DMS 273 (cell line): ENCODE measurements around the gene RPN2.

Experiments used
- DNase-seq: peaks from one replicate; lab custom pipeline; 2025; ENCODE audit not compliant: unreplicated experiment; lab: John Stamatoyannopoulos, UW

The RPN2 gene

DNA sequence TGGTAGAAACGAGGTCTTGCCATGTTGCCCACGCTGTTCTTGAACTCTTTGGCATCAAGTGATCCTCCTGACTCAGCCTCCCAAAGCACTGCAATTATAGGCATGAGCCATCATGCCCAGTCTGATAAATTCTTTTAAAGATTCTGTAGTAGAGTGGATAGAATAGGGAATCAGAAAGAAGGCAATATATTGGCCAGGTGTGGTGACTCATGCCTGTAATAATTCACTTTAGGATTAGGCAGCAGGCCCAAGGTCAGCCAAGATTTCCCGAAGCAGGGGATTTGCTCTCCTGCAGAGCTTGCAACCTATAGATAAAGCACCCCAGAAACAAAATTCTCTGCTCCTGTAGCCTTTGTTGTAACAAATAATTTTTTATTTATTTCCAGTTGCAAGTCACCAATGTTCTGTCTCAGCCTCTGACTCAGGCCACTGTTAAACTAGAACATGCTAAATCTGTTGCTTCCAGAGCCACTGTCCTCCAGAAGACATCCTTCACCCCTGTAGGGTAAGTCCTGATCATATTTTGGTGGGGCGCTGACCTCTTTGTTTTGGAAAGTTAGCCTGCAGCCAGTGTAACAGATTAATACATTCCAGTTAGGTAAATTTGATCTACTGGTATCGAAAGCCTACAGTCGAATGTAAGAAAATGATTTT is 30.7 kb downstream of the RPN2 start:
- no peak for DNase-seq

DNA sequence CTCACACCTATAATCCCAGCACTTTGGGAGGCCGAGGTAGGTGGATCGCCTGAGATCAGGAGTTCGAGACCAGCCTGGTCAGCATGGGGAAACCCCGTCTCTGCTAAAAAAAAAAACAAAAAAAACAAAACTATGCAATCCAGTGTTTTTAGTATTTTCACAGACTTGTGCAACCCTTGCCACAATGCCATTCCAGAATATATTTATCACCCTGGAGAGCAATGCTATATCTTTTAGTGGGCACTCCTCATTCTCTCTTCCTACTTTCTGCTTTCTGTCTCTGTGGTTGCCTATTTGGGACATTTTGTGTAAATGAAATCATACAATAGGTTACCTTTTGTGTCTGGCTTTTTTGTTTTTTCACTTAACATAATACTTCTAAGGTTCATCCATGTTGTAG is 39.3 kb downstream of the RPN2 start:
- DNase-seq: no peak

DNA sequence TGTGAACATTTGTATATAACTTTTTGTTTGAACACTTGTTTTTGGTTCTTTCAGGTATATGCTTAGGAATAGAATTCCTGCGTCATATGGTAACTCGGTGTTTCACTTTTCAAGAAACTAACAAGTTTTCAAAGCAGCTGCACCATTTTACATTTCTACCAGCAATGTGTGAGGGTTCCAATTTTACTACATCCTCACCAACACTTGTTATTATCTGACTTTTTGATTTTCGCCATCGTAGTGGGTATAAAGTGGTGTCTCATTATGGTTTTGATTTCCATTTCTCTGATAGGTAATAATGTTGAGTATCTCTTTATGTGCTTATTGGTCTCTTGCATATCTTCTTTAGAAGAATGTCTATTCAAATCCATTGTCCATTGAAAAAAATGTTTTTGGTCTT is 39.8 kb downstream of the RPN2 start:
- no peak for DNase-seq

DNA sequence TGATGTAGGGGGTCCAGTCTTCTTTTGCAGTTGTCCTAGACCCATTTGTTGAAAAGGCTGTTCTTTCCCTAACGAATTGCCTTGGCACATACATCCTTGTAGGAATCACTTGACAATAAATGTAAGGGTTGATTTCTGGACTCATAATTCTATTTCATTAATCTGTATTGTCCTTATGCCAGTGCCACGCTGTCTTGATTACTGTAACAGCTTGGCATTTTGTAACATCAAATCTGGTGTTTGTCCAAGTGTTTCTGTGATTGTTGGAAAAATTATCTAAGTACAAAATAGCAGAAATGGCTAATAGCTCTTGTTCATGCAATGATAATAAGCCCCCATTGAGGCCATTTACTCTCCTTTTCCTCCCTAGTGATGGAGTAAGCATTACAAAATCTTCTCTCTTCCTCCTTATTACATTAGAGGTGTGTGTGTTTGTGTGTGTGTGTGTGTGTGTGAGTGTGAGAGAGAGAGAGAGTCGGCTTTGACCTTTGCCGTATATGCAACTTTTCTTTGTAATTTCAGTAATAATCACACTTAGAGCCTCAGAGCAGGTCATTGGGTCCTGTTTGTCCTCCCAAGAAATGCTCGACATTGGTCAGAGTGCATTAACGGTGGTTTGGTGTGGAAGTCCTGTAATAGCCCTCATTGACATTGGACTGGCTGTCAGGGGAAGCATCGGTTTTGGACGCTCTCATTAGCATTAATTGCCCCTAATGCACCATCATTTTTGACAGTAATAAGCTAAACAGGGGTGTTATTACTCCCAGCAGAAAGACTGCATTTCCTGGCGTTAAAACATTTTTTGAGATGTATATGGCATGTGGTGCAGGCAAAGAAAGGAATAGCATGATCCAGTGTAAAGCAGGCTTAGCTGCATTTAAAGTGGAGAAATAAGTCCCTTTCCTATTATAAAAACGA is 40.9 kb downstream of the RPN2 start:
- no peak for DNase-seq

DNA sequence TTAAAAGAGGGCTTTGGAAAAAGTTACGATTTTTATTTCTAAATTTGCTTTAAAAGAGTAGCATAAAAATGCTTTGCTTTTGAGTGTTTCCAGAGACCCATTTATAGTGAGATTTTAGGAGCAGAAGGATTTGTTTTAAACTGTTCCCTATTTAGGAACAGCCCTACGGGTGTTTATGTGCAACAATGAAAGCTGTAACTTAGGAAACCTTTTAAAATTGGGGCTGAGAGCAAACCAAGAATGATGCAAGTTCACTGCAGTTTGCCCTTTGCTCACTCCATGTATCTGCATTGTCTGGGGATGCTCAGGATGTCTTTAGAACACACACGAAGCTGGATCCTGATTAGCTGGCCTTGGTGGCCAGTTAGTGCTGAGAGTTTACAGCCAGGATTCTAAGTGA is 41.6 kb downstream of the RPN2 start:
- DNase-seq: no peak

DNA sequence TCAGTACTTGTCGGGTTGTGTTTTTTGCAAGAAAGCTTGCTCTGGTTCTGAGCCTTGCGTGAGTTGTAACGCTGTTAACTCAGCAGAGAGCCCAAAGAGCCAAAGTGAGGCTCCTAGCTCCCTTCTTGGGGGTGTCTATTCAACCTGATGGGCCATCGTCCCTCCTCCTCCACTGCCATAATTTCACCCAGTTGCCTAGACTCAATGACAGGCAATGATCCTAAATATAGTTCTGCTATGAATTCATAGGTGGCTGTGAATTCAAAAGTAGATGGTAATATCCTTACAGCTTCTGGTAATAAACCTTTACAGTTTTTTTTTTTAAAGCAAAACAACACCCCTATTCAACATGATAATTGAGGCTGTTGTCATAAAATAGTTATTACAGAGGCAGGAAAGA is 43.0 kb downstream of the RPN2 start:
- DNase-seq: no peak

DNA sequence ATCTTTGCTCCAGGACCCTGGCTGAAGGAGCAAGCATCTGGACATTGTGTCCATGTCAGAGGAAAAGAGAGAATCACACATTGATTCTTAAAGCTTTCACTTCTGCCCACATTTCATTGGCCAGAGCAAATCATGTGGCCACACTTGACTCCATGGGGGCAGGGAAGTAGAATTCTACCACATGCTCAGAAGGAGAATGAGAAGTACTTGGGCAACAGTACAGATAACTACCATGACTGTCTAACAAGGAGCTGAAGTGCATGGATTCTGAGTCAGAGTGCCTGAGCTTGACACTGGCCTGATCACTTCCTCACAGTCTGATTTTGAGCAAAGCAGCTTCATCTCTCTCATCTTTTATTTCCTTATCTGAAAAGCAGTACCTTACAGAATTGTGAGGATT is 43.9 kb downstream of the RPN2 start:
- DNase-seq: no peak

DNA sequence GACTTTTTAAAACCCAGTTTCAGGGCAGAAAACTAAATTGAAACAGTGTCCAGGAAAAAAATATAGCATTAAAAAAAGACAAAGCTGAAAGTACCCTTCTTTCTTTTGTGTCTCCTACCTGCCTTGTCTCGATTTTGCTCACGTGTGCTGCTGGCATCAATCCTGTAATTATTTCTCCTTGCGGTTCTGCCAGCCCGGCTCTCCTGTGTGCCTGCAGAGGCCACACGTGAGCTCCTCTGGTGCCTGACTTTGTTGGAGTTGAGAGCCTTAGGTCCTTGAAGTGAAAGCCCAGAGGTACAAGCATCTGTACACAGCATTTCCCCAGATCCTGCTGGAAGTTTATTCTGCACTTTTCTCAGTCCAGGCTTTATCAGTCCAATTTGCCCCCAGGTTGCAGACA is 46.0 kb downstream of the RPN2 start:
- no peak for DNase-seq

DNA sequence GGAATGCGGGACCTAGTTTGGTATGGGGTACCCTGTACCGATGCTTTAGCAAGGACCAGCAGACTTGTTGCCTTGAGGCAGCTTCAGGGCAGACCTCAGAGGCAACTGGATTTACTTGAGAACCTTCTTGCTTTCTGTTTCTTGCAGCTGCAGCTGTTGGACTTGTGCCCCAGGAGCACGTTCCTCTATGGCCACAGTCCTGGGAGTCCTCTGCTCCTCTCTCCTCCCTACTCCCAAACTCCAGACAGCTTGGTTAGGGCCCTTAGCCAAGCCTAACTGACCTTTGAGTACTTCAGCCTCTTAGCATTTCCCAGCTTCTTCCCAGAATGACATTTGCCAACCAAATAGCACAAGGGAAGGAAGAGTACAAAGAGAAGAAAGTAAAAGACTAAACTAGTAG is 47.8 kb downstream of the RPN2 start:
- DNase-seq: no peak

DNA sequence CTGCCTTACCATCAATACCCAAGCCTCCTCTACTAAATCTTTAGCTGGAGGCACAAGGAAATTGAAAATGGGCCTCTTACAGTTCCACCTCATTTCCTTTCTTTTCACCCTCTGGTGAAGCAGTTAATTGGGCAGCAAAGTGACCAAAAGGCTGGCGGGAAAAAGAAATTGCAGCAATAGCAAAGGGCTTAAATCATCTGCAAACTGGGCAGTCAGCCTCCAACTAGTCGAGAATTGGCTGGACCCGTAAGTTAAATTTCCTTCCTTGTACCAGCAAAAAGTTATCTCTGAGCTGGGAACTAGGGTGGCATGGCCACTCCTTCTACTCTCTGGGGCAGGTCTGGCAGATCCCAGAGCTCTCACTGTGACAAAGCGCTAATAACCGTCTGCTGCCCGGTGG is 49.0 kb downstream of the RPN2 start:
- DNase-seq: no peak

DNA sequence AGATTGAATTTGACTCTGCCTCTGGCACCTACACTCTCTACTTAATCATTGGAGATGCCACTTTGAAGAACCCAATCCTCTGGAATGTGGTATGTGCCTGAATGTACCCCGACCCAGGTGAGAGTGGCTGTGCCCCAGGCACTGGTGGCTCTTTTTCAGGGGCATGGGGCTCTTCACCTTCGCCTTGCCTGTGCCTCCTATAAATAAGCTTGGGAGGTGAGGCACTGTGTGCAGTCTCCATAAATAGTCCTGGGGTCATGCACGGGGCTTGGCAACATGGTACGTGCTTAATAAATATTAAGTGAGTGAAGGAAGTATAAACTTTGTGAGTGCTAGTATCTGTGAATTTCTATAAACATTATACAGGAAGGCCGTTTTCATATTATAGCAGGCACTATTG is 49.5 kb downstream of the RPN2 start:
- no peak for DNase-seq

DNA sequence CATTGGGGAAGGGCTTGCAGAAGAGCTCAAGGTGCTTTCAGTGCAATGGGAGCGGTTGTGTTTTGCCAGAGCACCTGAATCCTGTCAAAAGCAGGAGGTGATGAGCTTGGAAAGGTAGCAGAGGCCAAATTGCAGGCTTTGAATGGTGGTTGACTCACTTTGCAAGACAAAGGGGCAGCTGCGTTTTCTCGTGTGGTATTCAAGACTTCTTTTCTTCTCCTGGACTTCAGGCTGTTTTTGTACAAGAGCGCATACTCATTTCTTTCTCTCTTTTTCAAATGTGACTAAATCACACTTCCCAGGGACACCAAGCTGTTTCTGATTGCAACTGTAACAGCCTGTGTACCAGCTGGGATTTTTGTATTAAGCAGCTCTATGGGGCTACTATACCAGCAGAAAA is 50.2 kb downstream of the RPN2 start:
- no peak for DNase-seq

DNA sequence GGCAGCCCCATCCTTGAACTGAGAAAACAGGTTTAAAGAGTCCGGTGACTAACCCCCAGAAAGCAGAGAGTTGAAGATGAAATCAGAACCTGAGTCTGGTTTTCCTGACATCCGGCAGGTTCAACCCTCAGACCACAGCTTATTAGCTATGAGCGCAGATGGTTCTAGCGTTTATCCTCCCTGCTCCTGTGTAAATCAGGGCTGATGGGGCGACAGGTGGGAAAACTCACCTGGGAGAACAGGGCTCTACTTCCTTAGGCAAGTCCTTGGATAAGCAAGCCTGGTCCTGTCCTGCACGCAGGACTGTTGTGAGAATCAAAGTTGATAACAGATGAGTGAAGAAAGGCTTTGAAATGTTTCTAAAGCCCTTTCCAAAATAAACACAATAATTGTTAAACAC is 51.1 kb downstream of the RPN2 start:
- no peak for DNase-seq

DNA sequence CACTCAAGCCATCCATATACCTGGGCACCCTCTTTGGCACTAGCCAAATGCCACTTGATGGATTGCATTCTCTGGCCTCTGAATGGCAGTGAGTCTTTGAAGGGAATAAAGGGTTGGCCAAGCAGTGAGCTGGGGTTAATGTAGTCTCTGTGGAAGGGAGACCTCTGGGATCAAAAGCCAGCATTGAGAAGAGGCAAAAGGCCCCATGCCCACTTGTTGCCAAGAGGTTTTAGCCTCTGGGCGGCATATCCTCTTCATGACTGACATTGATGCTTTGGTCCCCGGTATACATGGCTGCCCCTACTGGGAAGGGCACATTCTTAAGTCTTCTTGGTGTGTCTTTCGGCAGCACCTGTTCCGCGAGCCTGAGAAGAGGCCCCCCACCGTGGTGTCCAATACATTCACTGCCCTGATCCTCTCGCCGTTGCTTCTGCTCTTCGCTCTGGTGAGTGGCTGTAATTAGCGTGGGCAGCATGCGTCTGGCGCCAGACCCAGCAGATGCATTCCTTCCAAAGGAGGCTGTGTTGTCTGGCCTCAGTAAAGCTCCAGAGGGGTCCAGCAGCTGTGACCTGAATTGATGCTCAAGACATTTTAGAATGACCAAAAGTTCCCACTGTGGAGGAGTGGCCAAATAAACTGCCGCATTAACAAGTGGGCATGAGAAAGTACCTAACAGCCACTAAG is 53.0 kb downstream of the RPN2 start:
- no peak for DNase-seq

DNA sequence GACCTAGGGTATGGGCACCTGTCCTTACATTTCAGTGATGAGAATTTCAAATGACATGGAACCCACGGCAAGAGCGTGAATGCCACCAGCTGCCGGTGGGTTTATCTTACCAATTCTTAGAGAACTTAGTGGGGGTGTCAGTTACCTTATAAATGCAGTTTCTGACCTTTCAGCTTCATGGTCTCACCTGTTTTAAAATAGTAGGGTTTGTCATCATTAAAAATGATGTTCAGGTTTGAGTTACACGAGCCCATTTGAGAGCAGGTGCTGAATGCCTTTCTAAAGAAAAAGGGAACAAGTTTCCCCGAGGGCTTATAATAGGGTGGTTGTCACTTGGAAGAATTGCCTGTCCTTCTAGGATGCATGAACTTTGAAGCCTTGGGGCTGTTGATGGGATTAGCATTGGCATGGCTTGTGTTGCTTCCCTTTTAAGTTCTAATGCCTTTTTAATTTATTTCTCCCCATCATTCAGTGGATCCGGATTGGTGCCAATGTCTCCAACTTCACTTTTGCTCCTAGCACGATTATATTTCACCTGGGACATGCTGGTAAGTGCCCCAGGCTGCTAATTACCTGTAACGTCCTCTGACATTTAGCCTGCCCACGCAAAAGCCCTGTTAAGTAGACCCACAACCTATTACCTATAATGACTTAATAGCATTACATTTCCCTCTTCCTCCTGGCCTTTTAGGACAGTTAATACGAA is 54.6 kb downstream of the RPN2 start:
- DNase-seq: no peak

DNA sequence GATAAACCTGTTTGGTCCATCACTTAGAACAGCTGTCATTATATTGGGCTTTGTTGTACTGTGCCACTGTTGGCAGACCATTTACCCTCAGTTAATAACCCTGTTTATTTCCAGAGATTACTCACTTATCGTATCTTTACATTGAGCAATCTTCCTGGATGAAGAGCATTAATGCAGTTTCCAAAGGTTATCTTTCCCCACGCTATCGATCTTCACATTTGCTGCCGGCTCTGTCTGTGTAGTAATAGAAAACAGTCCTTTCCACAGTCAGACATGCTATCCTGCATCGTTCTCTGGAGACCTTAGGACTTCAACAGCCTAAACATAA is 55.1 kb downstream of the RPN2 start:
- no peak for DNase-seq

DNA sequence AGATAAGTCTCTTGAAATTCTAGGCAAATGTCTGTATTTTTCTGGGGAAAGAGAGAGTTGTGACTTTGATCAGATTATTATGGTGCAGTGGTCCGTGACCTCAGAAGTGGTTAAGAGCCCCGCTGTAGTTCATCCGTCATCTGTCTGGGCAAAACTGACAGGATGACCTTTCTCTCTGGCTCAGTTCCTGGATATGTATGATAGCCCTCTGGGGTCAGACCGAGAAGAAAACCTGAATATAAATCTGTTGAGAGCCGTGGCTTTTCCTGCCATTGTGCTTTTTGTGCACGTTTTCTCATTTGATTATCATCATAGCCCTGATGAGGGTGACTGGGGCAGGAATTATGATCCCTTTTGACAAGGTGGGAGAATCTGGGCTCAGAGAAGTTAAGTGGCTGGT is 55.9 kb downstream of the RPN2 start:
- DNase-seq: no peak

DNA sequence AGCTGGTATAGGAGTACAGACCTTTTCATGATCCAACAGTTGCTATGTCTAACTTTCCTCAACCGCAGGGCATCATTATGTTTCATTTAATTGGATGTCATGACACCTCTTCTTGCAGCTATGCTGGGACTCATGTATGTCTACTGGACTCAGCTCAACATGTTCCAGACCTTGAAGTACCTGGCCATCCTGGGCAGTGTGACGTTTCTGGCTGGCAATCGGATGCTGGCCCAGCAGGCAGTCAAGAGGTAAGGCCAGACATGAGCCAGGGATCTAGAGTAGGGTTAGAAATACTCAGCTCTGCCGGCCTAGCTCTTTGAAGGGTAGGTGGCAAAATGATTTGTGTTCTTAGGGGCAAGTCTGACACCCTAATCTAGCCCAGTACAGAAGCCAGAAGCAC is 57.3 kb downstream of the RPN2 start:
- DNase-seq: no peak

DNA sequence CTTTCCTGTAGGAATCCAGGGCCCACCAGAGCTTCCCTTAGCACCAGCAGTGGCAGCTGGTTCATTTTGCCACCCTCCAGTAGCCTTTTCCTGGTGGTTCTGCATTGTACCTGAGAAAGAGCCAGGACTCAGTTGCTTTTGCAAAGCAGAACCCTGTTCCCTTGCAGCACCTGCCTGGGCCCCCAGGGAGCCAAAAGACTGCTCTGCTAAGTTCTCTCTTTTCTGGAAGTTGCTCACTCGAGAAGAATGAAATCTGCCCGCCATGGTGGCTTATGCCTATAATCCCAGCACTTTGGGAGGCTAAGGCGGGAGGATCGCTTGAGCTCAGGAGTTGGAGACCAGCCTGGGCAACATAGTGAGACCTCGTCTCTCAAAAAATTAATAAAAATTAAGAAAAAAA is 58.5 kb downstream of the RPN2 start:
- DNase-seq: no peak

DNA sequence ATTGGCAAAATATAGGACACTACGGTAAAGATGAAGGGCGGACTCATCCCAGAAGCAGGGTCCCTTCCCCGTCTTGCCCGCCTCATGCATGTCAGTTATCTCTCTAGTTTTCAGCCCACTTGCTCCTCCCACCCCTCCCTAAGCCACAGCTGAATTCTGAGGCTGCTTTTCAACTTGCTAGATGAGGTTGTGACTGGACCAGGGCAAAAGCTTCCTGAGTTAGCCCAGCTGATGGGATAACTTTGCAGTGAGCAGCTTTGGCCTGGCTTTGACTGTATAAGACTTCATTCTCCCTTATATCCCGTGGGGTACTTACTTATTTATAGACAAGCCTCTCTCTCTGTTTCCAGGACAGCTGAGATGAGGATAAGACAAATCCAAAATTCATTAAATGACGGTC is 59.3 kb downstream of the RPN2 start:
- no peak for DNase-seq

DNA sequence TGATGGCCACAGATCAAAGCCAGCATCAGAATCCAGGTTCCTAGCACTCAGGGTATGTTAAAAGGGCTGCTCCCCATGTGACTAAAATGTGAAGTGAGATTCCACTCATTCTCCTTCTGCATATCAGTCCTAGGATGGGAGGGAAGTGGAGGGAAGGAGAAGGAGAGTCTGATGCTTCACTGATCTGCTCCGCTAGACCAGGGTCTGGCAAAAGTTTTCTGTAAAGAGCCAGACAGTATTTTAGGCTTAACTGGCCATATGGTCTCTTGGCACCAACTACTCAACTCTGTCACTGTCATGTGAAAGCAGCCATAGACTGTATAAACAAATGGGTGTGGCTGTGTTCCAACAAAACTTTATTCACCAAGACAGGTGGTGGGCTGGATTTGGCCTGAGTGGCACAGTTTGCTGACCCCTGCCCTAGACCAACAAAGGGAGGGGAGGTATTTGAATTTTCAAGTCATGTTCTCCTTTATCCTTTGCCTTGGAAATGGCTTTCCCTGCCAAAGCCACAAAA is 59.9 kb downstream of the RPN2 start:
- DNase-seq: peak; percentile 90
